Fibroblast of peridontal ligament (primary cell): Measurements from ENCODE around the gene CDK17.
A peak's percentile ranks its signal among the peaks of the same experiment; 100 is the strongest.

ENCODE experiments used
- DNase-seq: peaks from one replicate; pipeline ENCODE4 v3.0.0-alpha.2; 2010; ENCODE audit errors: extremely low read depth

CDK17 gene

GRCh38 chr12:96399919-96400630 lies at the start of gene CDK17:
Gene CDK17, minus strand, starts transcription at chr12:96400439. Its CDS starts 65,603 bp downstream, at chr12:96334836.
- DNase-seq = peak; percentile 85

GRCh38 chr12:96448300-96448699 lies 48.1 kb upstream of the CDK17 start:
- no peak for DNase-seq

- no peak for DNase-seq
Measured at GRCh38 chr12:96447256-96447655, 47.0 kb upstream of the CDK17 start.

- peak; percentile 83 for DNase-seq
Measured at GRCh38 chr12:96445691-96446583, 45.7 kb upstream of the CDK17 start.

GRCh38 chr12:96444399-96444798 lies 44.2 kb upstream of the CDK17 start:
- DNase-seq = no peak

GRCh38 chr12:96442906-96443305 lies 42.7 kb upstream of the CDK17 start:
- DNase-seq = no peak

- DNase-seq = no peak
Measured at GRCh38 chr12:96441816-96442215, 41.6 kb upstream of the CDK17 start.

- no peak for DNase-seq
Measured at GRCh38 chr12:96438330-96438729, 38.1 kb upstream of the CDK17 start.

- no peak for DNase-seq
Measured at GRCh38 chr12:96437171-96437445, 36.9 kb upstream of the CDK17 start.

- peak; percentile 35 for DNase-seq
Measured at GRCh38 chr12:96436366-96437170, 36.3 kb upstream of the CDK17 start.

- peak; percentile 100 for DNase-seq
Measured at GRCh38 chr12:96434107-96434506, 33.9 kb upstream of the CDK17 start.

- DNase-seq = peak; percentile 73
Measured at GRCh38 chr12:96432496-96433321, 32.5 kb upstream of the CDK17 start.

GRCh38 chr12:96431067-96431466 lies 30.8 kb upstream of the CDK17 start:
- DNase-seq = no peak

- peak; percentile 100 for DNase-seq
Measured at GRCh38 chr12:96427269-96427729, 27.1 kb upstream of the CDK17 start.

GRCh38 chr12:96425951-96426350 lies 25.7 kb upstream of the CDK17 start:
- peak; percentile 87 for DNase-seq

GRCh38 chr12:96425321-96425720 lies 25.1 kb upstream of the CDK17 start:
- DNase-seq = peak; percentile 93

GRCh38 chr12:96424601-96425000 lies 24.4 kb upstream of the CDK17 start:
- no peak for DNase-seq

- DNase-seq = peak; percentile 77
Measured at GRCh38 chr12:96422192-96422591, 22.0 kb upstream of the CDK17 start.

- no peak for DNase-seq
Measured at GRCh38 chr12:96421014-96421413, 20.8 kb upstream of the CDK17 start.

- no peak for DNase-seq
Measured at GRCh38 chr12:96420277-96420835, 20.1 kb upstream of the CDK17 start.
